HG03571 (cell line): ENCODE measurements around the gene STXBP5.

Experiments used
- ATAC-seq: cut with Tn5 transposase; IDR thresholded peaks from one replicate; pipeline ENCODE4 v1.9.1; 2021; ENCODE audit not compliant: unreplicated experiment

STXBP5 gene

GRCh38 chr6:147204060-147204785 is at the start of gene STXBP5:
Gene STXBP5 (plus strand): TSS chr6:147204417. CDS start chr6:147204533, 116 bp downstream.
- peak; percentile 21 for ATAC-seq

GRCh38 chr6:147154454-147154853 is 49.8 kb upstream of the STXBP5 start:
- ATAC-seq = no peak

- no peak for ATAC-seq
Observed at GRCh38 chr6:147156218-147156617, 48.0 kb upstream of the STXBP5 start.

GRCh38 chr6:147156799-147157382 is 47.3 kb upstream of the STXBP5 start:
- ATAC-seq = no peak

GRCh38 chr6:147157930-147158329 is 46.3 kb upstream of the STXBP5 start:
- ATAC-seq = no peak

GRCh38 chr6:147158881-147159280 is 45.3 kb upstream of the STXBP5 start:
- no peak for ATAC-seq

- no peak for ATAC-seq
Observed at GRCh38 chr6:147159536-147160374, 44.5 kb upstream of the STXBP5 start.

GRCh38 chr6:147160593-147160992 is 43.6 kb upstream of the STXBP5 start:
- no peak for ATAC-seq

GRCh38 chr6:147161253-147161973 is 42.8 kb upstream of the STXBP5 start:
- no peak for ATAC-seq

- no peak for ATAC-seq
Observed at GRCh38 chr6:147161974-147162495, 42.2 kb upstream of the STXBP5 start.

GRCh38 chr6:147164761-147165160 is 39.5 kb upstream of the STXBP5 start:
- ATAC-seq = no peak

GRCh38 chr6:147166360-147166944 is 37.8 kb upstream of the STXBP5 start:
- no peak for ATAC-seq

- ATAC-seq = no peak
Observed at GRCh38 chr6:147166992-147167391, 37.2 kb upstream of the STXBP5 start.

- ATAC-seq = no peak
Observed at GRCh38 chr6:147167576-147168461, 36.4 kb upstream of the STXBP5 start.

- no peak for ATAC-seq
Observed at GRCh38 chr6:147169529-147169928, 34.7 kb upstream of the STXBP5 start.

- ATAC-seq = no peak
Observed at GRCh38 chr6:147170269-147170668, 33.9 kb upstream of the STXBP5 start.

- no peak for ATAC-seq
Observed at GRCh38 chr6:147173140-147173539, 31.1 kb upstream of the STXBP5 start.

GRCh38 chr6:147173675-147174308 is 30.4 kb upstream of the STXBP5 start:
- no peak for ATAC-seq

- ATAC-seq = no peak
Observed at GRCh38 chr6:147176795-147177194, 27.4 kb upstream of the STXBP5 start.
